H1 (cell line): ENCODE data around the gene GGCX. TPM values are rescaled to one million over a fixed set of nuclear protein-coding genes. Genes with fewer than 3 reads are reported as not detected.
A peak's percentile ranks its signal among the peaks of the same experiment; 100 is the strongest.
"Not testable (repeated sequence)": the region's sequence is repeated elsewhere in the genome, so short reads cannot be mapped to it uniquely, and the experiment has no call there.

ENCODE experiments used
- CTCF ChIA-PET: fragments of 300-600 bp; sonication (Branson Sonifier 250); formaldehyde crosslinking; loops from one replicate; lab custom pipeline; 2021; ENCODE audit not compliant: partially characterized antibody; lab: Charles Lee
- POLR2A ChIA-PET: fragments of 300-600 bp; sonication (Branson Sonifier 250); formaldehyde crosslinking; loops from one replicate; lab custom pipeline; 2021; ENCODE audit warnings: inconsistent platforms; ENCODE audit not compliant: partially characterized antibody; lab: Charles Lee
- DNase-seq, 2 experiments: peaks; one replicate each; pipeline versions ENCODE4 v3.0.0 to v3.0.0-alpha.2; 2010 to 2022; ENCODE audit warnings: low spot score in 2 of 2, low read depth in 1 of 2, mixed read lengths in 1 of 2
- FAIRE-seq: peaks from 2 replicates; lab custom pipeline; 2011; peaks lifted over from hg19 to GRCh38; lab: Jason Lieb, UNC
- H2AFZ ChIP-seq: 2 replicates; pipeline ENCODE4 v1.8.1; 2012; ENCODE audit warnings: low read length, inconsistent platforms
- H2AK5ac ChIP-seq: 2 replicates; pipeline ENCODE4 v1.6.1; 2013; ENCODE audit warnings: low read depth, low read length
- H2BK120ac ChIP-seq: replicated peaks from 2 replicates; pipeline ENCODE3; 2013; ENCODE audit warnings: low read depth, low read length, inconsistent platforms
- H2BK12ac ChIP-seq: 2 replicates; pipeline ENCODE4 v1.6.1; 2013; ENCODE audit warnings: low read depth, low read length
- H2BK15ac ChIP-seq: 2 replicates; pipeline ENCODE4 v1.6.1; 2013; ENCODE audit warnings: low read length
- H2BK20ac ChIP-seq: 2 replicates; pipeline ENCODE4 v1.6.1; 2013; ENCODE audit warnings: low read length
- H2BK5ac ChIP-seq: 2 replicates; pipeline ENCODE4 v1.6.1; 2013; ENCODE audit warnings: low read depth, low read length
- H3K14ac ChIP-seq: 2 replicates; pipeline ENCODE4 v1.6.1; 2013; ENCODE audit warnings: inconsistent platforms; ENCODE audit not compliant: insufficient read length
- H3K18ac ChIP-seq: 2 replicates; pipeline ENCODE4 v1.6.1; 2013; ENCODE audit warnings: low read length; ENCODE audit errors: extremely low read depth
- H3K23ac ChIP-seq: 2 replicates; pipeline ENCODE4 v1.6.1; 2013; ENCODE audit warnings: inconsistent platforms; ENCODE audit not compliant: insufficient read length
- H3K23me2 ChIP-seq: 2 replicates; pipeline ENCODE4 v1.6.1; 2013; ENCODE audit warnings: low read depth, low read length
- H3K27ac ChIP-seq: 2 replicates; pipeline ENCODE4 v1.6.1; 2011; ENCODE audit warnings: low read depth, low read length, inconsistent platforms
- H3K27me3 ChIP-seq, 4 experiments: replicated peaks in 1 of 4; 1 replicate in 1 of 4; 2 replicates in 3 of 4; pipeline versions ENCODE4 v1.6.1 to v1.8.1; 2011 to 2013; ENCODE audit warnings: low read length in 3 of 4, mild to moderate bottlenecking in 3 of 4, inconsistent platforms in 2 of 4, mixed read lengths in 2 of 4, moderate library complexity in 1 of 4; ENCODE audit not compliant: control insufficient read depth in 3 of 4, insufficient read depth in 3 of 4; ENCODE audit errors: extremely low read depth in 1 of 4
- H3K36me3 ChIP-seq, 4 experiments: 2 replicates each; pipeline versions ENCODE4 v1.6.1 to v1.8.1; 2011 to 2013; ENCODE audit warnings: mild to moderate bottlenecking in 4 of 4, low read length in 3 of 4, moderate library complexity in 2 of 4, control low read depth in 1 of 4, inconsistent platforms in 1 of 4; ENCODE audit not compliant: insufficient read depth in 4 of 4, control insufficient read depth in 2 of 4
- H3K4ac ChIP-seq: replicated peaks from 2 replicates; pipeline ENCODE3; 2013; ENCODE audit warnings: low read length, low read depth, mixed read lengths, inconsistent platforms; ENCODE audit not compliant: insufficient read length
- H3K4me1 ChIP-seq, 4 experiments: replicated peaks in 1 of 4; 1 replicate in 1 of 4; 2 replicates in 3 of 4; pipeline versions ENCODE4 v1.6.1 to v1.8.1; 2011 to 2013; ENCODE audit warnings: low read length in 3 of 4, inconsistent platforms in 2 of 4, mixed read lengths in 1 of 4; ENCODE audit not compliant: insufficient read depth in 4 of 4, control insufficient read depth in 3 of 4
- H3K4me2 ChIP-seq, 2 experiments: 2 replicates each; pipeline versions ENCODE4 v1.6.1 to v1.8.1; 2011 to 2013; ENCODE audit warnings: low read depth in 2 of 2, low read length in 2 of 2, control low read depth in 1 of 2, inconsistent platforms in 1 of 2, mild to moderate bottlenecking in 1 of 2; ENCODE audit not compliant: insufficient read depth in 1 of 2
- H3K4me3 ChIP-seq, 4 experiments: fragments of 200-600, 300-600 bp in 1 of 4; sonication (generic), shearing (Covaris generic), sonication (Bioruptor Twin) in 1 of 4; 2 replicates each; pipeline versions ENCODE4 v1.5.1 to v1.8.1; 2011 to 2016; ENCODE audit warnings: low read length in 4 of 4, low read depth in 3 of 4, control low read depth in 2 of 4, inconsistent platforms in 2 of 4, mild to moderate bottlenecking in 2 of 4, mixed read lengths in 1 of 4, moderate library complexity in 1 of 4; ENCODE audit not compliant: insufficient read depth in 2 of 4; ENCODE audit errors: extremely low read depth in 1 of 4
- H3K56ac ChIP-seq: replicated peaks from 2 replicates; pipeline ENCODE3; 2013; ENCODE audit warnings: low read depth, mild to moderate bottlenecking, mixed read lengths, low read length, inconsistent platforms; ENCODE audit not compliant: insufficient read length
- H3K79me1 ChIP-seq: 2 replicates; pipeline ENCODE4 v1.6.1; 2013; ENCODE audit warnings: low read depth, low read length, control low read depth
- H3K79me2 ChIP-seq, 2 experiments: 2 replicates each; pipeline versions ENCODE4 v1.6.1 to v1.8.1; 2012 to 2013; ENCODE audit warnings: low read length in 2 of 2, mild to moderate bottlenecking in 2 of 2, inconsistent platforms in 1 of 2; ENCODE audit not compliant: insufficient read depth in 2 of 2, control insufficient read depth in 1 of 2
- H3K9ac ChIP-seq, 4 experiments: replicated peaks in 1 of 4; 1 replicate in 1 of 4; 2 replicates in 3 of 4; pipeline versions ENCODE4 v1.6.1 to v1.8.1; 2011 to 2013; ENCODE audit warnings: low read depth in 3 of 4, low read length in 3 of 4, control low read depth in 2 of 4, mild to moderate bottlenecking in 2 of 4, moderate library complexity in 2 of 4, inconsistent platforms in 1 of 4; ENCODE audit errors: extremely low read depth in 1 of 4
- H3K9me3 ChIP-seq, 2 experiments: 2 replicates each; pipeline versions ENCODE4 v1.6.1 to v1.8.1; 2012 to 2013; ENCODE audit warnings: mild to moderate bottlenecking in 2 of 2, moderate library complexity in 2 of 2, control low read depth in 1 of 2, inconsistent platforms in 1 of 2, low read depth in 1 of 2, low read length in 1 of 2, mixed read lengths in 1 of 2; ENCODE audit not compliant: insufficient read depth in 2 of 2
- H4K20me1 ChIP-seq, 2 experiments: replicated peaks in 1 of 2; 2 replicates each; pipeline versions ENCODE3 to v1.8.1; 2011 to 2013; ENCODE audit warnings: inconsistent platforms in 2 of 2, low read length in 2 of 2, mild to moderate bottlenecking in 1 of 2; ENCODE audit not compliant: insufficient read depth in 2 of 2, control insufficient read depth in 1 of 2
- H4K5ac ChIP-seq: 2 replicates; pipeline ENCODE4 v1.6.1; 2013; ENCODE audit warnings: low read length, low read depth, mixed read lengths, inconsistent platforms; ENCODE audit not compliant: insufficient read length
- H4K8ac ChIP-seq: 2 replicates; pipeline ENCODE4 v1.8.0; 2013; ENCODE audit warnings: mild to moderate bottlenecking, moderate library complexity, low read length, inconsistent platforms; ENCODE audit not compliant: insufficient read depth; ENCODE audit errors: extremely low read depth
- H4K91ac ChIP-seq: replicated peaks from 2 replicates; pipeline ENCODE3; 2013; ENCODE audit warnings: low read length, mixed read lengths, inconsistent platforms; ENCODE audit not compliant: insufficient read length
- whole genome bisulfite sequencing, 2 experiments: shearing (Covaris generic) in 1 of 2; methylation state at CpG; one replicate each; pipeline versions ENCODE4 v1.1.6 to v1.1.7; 2013 to 2015; ENCODE audit warnings: low lambda C conversion rate in 2 of 2, mixed read lengths in 2 of 2, inconsistent platforms in 1 of 2, low coverage in 1 of 2, missing lambda C conversion rate in 1 of 2; ENCODE audit not compliant: insufficient replicate concordance in 2 of 2, insufficient coverage in 1 of 2, insufficient read length in 1 of 2; ENCODE audit errors: extremely low coverage in 1 of 2, missing lambda C conversion rate in 1 of 2; 5-methylcytosine and 5-hydroxymethylcytosine counted together
- polyA plus RNA-seq, 7 experiments: library from polyadenylated mRNA; depleted of rRNA in 3 of 7; stranded (reverse) in 5 of 7; unstranded in 2 of 7; fragments of >200 nt in 5 of 7; fragments of 200-250 nt in 2 of 7; gene quantifications; 1 replicate in 5 of 7; 2 replicates in 1 of 7; 4 replicates in 1 of 7; pipeline versions ENCODE4 v1.2.1 to v1.2.3, GENCODE V29; 2011 to 2013; ENCODE audit warnings: missing spikeins in 2 of 7, mixed read lengths in 2 of 7
- total RNA-seq: library from RNA; stranded (reverse); fragmentation: NEBNext Ultra II Directional; extraction: Animal tissue kit (Norgen Biotek cat#: 25700); gene quantifications from 2 replicates; pipeline ENCODE4 v1.2.1, GENCODE V29; 2021

The GGCX gene
- total and polyA plus RNA-seq, 2 of the 8 experiments (the other 6 are each of a cell fraction or from before 2014, with no cell fraction given): 29.4 to 33.8 TPM

DNA sequence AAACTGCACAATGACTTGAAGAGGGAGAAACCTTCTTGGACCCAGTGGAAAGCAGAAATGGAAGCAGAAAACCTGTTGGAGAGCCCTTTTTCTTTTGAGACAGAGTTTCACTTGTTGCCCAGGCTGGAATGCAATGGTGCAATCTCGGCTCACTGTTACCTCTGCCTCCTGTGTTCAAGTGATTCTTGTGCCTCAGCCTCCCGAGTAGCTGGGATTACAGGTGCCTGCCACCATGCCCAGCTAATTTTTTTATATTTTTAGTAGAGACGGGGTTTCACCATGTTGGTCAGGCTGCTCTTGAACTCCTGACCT, 42.8 kb upstream of the GGCX start:
- H3K9ac ChIP-seq, H3K27ac ChIP-seq, H2BK15ac ChIP-seq, H4K5ac ChIP-seq, H2BK20ac ChIP-seq, H3K4me1 ChIP-seq, H2BK120ac ChIP-seq, H3K23ac ChIP-seq, DNase-seq, H3K14ac ChIP-seq, H4K8ac ChIP-seq, H3K27me3 ChIP-seq, H3K56ac ChIP-seq, H3K18ac ChIP-seq, H3K79me2 ChIP-seq, H3K79me1 ChIP-seq, H2BK12ac ChIP-seq, H3K4ac ChIP-seq, H3K9me3 ChIP-seq, H2BK5ac ChIP-seq, H2AK5ac ChIP-seq, H2AFZ ChIP-seq, H4K91ac ChIP-seq, FAIRE-seq: not testable (repeated sequence)
- H4K20me1 ChIP-seq: peaks cover 0 to 10% of the 10 kb centered on the region in 2 experiments
- ChIA-PET POLR2A (interaction anchor here (0.6 to 7.9 kb wide), 13 partner anchors 8 to 184 kb away, joined by 3 to 95 read pairs (median 7); partner anchors contain the start of genes C2orf68, GGCX, MAT2A and RNF181), CTCF (interaction anchor here (0.9 to 1.8 kb wide), 5 partner anchors 10 to 61 kb away, joined by 3 to 4 read pairs (median 3); no protein-coding TSS in a partner anchor)
- 85% methylated on average over 3 of the region's 3 CpGs; no CpG with 5 or more reads in 1 of the 2 experiments for WGBS, 2 experiments
- peaks cover 12% of the 10 kb centered on the region for H3K23me2 ChIP-seq
- peak overlapping the region in 1 of 4 experiments; percentile 86; a peak in 2 of 8 replicates for H3K4me3 ChIP-seq
- H3K4me2 ChIP-seq: peak overlapping the region; percentile 35 to 89; a peak in 2 of 4 replicates
- H3K36me3 ChIP-seq: peaks cover 3 to 21% (median 9%) of the 10 kb centered on the region in 4 experiments; a peak in 5 of 8 replicates
